Measurements from ENCODE around the gene MVB12B.
"Not testable (repeated sequence)": the region's sequence is repeated elsewhere in the genome, so short reads cannot be mapped to it uniquely, and the experiment has no call there.

MVB12B gene

DNA sequence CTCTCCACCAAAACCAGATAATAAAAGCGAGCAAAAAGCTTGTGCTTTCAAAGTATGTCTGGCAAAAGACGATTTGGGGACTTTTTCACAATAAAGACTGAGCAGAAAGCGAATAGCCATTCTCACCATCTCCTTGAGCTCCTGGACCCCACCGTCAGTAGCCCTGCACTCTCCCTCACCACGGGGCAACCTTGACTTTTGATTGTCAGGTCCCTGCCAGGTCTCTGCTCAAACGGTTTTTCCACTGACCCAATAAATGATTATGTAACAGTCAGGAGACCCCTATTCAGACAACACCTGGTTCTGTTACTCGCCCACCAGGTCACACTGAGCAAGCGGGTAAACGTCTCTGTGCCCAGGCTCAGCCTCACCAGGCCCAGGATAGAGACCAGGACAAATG, 131.3 kb downstream of the MVB12B start:
- DNase-seq = no peak

DNA sequence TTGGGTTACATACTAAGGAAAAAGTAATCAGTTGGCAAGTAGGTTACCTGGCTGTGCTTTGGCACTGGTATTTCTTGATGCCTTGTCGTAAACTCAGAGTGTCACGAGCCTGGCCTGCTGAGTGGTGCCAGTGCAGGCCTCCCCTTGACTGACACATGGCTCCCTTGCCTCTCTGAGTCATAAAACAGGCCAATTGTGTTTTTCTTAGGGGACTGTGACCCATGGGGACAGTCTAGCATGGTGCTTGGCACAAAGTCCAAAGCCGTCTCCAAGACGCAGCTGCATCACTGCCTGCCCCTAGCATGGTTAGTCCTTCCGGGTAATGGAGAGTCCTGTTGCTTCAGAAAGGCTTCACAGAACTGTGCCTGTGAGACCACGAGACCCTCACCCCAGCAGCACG, 132.5 kb downstream of the MVB12B start:
- no peak for DNase-seq

DNA sequence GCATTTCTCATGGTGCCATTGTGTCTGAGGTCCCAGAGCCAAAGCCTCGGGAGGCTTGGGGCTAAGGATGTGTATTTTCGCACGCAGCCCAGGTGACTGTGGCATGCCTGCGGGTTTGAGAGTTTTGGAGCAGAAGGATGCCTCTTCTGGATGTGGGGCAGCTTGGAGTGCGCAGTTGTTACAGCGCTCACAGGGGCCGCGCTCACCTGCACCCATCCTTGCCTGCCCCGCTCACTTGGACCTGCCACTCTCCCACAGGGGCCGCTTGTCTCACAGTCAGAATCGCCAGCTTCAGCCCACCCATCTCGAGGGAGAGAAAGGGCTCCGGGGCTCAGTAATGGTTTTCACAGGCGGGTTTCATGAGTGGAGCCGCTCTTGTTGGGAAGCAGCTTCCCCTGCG, 132.9 kb downstream of the MVB12B start:
- DNase-seq = no peak

DNA sequence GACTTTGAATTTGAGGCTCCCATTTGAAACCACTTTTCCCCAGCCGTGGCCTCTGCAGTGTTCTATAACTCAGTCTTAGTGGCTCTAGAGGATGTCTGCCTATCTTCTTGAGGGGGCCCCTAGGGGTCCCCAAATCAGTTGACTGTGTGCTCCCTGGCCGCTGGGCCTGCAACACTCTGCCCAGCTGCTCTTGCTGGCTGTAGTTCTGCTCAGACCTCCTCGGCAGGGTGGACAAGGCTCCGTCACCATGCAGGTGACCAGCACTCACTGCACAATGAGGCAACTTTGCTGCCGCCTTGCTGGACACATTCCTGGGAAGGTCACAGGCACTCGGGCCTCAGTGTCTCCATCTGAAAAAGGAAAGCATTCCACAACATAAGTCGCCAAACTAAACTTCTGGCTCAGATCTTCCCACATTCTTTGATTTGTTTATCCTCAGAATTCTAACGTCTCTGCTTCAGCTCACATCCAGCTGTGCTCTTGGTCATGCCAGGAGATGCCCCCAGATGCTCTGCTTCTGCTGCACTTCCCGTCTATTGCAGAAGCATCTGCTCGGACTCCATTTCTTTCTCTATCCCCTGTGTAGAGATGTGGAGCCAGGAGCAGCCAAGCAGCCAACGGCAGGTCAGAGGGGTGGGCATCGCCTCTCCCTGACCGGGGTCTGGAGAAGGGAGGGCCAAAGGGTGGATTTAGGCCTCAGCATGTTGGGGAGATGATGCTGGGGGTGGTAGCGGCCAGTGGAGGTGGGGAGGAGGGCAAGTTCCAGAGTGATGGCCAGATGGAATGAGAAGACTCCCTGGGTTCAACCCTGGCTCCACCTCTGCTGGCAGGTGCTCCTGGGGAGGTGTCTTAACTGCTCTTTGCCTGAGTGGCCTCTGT, 133.6 kb downstream of the MVB12B start:
- no peak for DNase-seq

DNA sequence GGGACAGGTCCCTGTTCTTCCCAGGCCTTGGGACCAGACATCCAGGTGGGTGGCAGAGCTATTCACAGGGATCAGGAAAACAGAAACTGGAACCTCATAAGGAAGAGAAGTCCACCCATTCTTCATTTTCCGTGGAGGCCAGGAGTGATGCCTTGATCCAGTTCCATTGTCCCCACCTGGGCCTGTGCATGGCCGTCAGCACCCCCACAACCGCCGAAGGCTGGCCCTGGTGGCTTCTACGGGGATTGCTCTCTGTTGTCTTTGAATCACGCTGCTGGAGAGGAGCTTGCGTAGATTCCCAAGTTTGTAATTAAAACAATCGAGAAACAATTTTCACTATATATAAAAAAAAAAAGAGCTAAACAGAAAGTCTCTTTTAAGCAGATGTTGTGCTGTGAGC, 134.4 kb downstream of the MVB12B start:
- DNase-seq = no peak

DNA sequence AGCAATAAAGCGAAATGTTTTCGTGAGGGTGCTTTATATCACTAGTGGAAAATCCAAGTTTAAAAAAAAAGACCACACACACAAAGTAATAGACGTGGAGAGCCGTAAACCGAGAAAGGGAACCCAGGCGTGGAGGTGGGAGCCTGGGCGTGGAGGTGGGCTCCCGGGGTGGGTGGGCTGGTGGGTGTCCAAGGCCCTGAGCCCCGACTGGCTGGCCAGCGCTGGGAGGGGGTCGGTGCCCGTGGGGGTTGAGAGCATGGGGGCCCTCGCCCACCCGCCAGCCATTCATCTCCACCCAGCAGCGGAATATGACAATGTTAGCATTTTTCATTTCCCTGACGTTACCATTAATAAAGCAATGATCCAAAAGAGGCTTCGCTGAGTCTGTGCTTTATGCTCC, 135.0 kb downstream of the MVB12B start:
- DNase-seq = no peak

DNA sequence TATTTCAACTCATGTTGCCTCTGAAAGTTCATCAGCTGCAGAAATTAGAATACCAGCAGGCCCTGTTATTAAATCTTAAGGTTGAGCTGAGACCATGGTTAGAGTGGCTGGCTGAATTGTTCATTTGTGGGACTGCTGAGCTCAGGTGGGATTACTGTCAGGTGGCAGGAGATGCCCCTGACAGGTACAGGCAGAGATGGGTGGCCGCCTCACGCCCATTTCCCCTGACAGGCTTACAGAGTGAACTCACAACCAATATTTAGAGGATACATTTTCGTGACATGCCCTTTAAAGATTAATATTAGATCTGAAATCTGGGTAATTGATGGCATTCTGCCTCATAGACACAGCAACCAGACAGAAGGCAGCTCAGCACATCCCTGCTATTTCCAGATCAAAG, 136.0 kb downstream of the MVB12B start:
- no peak for DNase-seq

DNA sequence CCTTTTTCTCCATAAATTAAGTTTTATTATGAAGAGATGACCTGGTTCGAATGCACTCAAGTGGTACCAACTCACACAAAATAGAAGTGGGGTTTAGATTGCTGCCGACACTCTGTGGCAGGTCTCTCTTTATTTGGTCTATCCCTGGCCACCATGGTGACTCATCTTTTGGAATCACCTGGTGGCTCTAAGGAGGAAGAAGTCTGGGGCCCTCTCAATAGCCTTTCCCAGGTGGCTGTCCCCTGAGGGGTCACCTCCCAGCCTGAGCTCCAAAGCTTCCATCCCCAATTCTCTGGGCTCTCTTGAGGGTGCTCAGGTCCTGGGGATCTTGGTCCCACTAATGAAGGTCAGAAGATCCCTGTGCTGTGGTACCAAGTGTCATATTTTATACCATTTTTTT, 136.8 kb downstream of the MVB12B start:
- no peak for DNase-seq

DNA sequence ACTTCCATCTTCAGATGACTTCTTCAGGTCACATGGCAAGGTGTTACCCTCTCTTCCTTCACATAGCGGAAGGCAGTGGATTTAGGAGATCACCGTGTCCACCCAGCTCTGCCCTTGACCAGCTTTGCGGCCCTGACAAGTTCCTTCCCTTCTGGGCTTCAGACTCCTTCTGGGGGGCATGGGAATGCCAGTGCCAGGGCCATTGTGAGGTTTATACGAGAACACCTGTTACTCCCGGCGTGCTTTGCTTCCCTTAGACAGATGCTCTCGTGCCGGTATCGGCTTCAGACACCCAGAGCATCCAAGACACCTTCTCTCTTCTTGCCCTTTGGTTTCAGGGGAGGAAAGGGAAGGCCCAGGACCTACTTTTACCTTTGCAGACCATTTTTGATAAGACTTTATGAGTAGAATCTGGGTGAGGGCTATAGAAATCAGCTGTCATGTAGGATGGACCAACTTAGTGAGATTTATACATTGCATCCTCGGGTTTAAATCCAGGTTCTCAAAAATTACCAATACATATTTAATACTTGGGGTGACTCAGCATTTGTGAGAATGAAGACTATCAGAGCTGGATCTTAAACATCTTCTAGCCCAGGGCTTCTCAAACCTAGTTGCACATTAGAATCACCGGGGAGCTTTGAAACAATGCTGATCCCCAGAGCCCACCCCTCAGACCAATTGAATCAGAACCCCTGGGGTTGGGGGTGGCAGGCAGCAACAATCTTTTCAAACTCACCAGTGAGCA, 138.2 kb downstream of the MVB12B start:
- no peak for DNase-seq

DNA sequence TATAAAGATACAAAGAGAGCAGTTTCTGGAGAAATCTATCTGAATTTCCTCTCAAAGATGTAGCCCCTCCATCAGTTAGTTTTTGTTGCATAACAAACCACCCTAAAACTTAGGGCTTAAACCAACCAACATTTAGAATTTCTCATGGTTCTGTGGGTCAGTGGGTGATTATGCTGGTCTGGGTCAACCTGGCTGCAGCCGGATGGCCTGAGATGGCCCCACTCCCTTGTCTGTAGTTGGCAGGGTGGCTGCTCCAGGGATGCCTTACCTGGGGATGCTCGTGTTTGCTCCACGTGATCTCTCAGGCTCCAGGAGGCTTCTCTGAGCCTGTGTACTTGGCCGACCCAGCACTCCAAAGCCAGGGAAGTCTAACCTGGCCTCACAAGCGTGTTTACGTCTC, 139.3 kb downstream of the MVB12B start:
- no peak for DNase-seq

DNA sequence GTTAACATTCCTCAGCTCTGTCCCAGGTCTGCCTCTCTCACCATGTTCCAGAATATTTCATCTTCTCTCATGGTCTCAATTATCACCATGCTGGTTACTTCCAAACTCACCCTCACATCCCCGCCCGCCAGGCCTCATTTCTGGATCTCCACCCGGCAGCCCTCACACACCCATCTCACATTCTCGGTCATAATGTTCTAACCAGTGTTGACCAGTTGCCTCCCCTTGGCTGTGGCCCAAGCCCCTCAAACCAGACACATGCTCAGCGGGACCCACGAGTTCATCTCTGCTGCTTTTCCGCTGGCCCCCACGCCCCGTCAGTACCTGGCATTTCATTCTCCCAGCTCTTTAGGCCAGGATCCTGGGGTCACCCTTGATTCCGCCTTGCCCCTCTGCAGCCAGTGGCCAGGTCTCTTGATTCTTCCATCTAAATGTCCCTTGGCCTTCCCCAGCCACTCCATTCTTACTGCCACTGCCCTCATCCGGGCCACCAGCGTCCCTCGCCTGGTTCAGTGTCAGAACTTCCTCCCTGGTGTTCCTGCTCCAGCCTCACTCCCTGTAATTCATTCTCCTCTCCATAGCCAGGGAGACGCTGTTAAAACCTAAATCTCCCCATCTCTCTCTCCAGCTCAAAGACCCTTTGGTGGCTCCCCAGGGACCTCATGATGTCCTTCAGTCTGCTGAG, 141.7 kb downstream of the MVB12B start:
- no peak for DNase-seq

DNA sequence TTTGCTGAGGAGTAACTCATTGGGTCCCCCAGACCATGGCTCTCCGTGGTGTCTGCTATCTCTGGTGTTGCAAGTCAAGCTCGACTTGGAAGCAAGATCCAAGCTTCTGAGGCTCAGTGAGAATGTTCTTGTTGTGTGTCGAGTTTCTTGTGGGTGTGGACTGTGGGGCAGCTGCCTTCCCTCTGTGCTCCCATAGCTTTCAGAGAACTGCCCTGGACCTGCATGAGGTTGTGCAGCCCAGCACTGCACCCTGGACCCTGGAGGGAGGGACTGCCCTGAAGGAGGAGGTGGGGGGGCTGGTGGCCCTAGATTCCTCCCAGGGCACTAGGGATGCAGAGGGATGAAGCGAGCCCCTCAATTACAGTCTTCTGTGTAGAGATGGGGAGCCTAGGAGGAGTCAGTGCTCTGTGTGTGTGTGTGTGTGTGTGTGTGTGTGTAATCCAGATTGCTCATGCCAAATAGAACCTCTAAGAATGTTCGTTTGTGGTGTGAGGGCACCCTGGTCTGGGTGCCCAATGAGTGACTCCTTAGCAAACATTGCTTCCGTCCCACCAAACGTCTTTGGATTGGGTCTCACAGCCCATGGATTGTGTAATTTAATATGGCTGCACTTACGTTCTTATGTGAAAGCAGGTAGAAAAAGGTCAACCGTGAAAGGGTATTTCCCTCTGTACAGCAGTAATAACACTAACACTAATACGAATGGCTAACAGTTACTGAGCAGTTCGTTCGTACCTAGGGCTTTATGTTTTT, 143.8 kb downstream of the MVB12B start:
- DNase-seq = no peak

DNA sequence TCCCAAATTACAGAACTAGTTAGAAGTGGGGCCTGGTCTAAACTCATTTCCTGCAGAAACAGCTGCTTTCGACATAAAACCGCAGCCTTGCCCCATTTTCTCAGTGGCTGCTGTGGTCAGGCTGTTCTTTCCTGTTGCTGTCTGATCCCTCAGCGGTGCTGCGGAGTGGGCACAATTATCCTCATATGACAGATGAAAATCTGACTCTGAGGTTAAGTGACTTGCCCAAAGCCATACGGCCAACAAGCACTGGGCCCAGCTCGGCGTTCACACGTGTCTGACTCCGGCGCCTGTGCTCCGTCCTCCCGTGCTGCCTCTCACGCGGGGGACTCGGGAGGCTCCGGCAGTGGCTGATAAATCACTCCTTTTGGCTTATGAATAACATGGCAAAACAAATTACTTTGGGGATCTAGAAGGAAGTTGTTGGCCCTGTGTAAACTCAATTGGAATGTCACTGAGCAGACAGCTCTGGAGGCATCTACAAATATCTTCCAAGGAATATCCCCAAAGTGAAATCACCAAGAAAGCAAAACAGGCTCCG, 144.5 kb downstream of the MVB12B start:
- no peak for DNase-seq

DNA sequence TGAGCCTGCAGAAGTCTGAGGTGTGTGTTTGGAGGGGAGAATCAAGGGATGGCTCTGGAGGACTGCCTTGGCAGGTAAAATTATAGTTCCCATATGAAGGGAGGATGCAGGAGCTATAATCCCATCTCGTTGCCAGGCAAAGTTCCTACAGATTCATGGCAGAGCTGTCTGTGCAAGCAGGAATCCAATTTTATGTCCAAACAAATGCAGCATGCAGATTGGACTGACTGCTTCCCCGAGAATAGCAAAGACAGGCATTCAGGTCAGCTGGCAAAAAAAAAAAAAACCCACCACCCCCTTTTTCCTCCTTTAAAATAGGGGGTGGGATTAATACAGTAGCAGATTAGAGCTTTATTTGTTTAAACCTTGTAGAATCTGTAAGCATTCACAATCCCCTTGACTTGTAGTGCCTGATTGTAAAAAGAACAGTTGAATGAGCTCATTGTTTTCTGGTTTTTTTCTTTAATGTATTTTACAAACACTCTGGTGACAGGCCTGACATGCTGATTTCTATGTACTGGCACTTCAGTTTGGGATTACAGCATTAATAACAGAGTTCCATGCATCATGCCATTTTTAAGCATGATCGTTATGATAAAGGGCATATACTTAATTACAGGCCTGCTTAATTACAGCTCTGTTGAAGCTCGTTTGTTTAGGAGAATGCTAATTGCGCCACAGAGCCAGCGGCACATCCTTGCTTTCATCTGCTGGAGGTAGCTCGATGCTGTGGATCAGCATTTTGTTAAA, 145.7 kb downstream of the MVB12B start:
- DNase-seq = no peak

DNA sequence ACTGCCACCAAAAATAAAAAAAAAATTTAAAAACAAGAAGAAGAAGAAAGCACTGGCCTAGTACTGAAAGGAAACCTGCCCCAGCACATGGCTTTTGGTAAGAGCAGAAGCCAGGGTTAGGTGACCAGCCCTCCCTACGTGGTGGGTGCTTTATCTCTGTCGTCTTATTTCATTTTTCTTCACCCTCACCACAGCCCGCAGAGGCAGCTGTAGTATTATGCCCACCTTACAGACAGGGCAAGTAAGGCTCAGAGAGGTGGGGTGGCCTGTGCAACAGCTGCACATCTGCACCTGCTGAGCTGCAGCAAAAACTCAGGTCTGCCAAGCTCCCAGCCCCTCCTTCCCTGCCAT, 146.3 kb downstream of the MVB12B start:
- DNase-seq = no peak

DNA sequence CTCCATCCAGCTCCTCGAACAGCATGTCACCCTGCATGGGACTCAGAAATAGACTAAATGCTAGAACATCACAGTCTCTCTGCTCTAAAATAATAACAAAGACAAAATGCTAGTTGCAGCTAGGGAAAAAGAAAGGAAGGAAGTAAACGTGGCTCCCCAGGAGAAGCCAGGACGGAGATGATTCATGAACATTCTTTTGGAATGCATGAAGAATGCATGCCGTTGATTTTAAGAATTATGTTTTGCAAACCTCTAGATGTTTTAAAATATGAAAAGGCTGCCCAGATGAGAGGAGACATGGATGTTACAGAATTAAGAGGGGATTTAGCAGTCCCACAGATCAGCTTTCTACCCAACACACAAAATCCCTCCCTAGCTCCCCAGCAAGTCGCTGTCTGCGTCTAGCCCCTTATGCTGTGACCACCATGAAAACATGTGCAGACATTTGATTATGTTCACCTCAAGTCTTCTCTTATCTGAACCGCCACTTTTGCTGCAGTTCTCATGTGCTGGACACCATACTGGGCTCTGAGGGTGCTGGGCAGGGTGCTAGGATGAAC, 147.7 kb downstream of the MVB12B start:
- DNase-seq = no peak

DNA sequence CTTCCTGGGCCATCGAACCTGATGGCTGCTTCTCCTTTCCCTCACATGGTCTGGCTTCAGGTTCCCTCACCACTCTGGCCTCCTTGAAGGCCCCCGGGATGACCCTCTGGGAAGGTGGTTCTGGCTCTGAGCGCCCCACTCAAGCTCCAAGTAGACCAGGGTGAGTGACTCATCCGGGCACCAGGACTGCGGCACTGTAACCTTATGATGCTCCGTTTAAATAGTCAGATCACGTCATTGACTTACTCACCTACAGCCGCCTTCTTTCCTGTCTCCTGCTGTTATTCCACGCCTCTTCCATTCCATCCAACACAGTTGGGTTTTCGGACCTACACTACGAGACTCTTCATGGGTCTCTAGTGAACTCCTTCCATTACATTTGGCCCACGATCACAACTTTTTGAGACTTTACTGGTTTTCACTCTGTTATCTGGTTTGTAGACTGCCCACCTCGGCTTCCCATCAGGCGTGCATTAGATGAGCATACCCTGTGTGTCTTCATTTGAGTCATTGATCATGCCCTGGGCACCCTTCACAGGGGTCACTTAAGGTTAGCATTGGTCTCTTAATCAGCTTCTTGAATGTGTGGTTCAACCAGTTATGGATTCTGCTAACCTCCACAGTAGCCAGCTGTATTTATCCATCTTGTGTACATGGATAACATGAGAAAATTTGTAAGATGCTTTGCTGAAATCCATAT, 148.3 kb downstream of the MVB12B start:
- no peak for DNase-seq

DNA sequence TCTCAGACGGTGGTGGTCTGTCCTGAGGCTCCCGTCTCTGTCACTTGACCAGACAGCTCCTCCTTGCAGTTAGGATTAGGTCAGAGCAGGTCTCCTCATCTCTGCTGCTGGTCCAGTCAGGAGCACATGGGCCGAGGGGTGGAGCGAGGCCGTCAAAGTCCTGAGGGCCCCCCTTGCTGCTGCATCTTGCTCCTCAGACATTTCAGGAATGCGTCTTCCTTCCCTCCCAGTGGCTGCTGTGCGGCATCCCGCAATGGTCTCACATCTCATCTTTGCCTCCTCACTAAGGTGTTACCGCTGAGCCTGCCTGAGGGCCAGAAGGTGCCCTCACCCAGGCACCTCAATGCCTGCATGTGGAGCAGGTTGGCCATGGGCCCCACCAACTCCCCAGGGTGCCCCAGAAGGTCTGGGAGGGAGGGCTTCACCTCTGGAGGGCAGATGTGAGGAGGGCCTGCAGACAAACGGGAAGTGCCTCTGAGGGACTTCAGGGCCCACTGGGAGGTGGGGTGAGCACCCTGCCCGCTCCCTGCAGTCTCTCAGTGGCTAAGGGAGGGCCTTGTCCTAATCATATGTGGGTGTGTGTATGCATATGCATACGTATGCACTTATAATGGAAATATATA, 149.4 kb downstream of the MVB12B start:
- DNase-seq = no peak

DNA sequence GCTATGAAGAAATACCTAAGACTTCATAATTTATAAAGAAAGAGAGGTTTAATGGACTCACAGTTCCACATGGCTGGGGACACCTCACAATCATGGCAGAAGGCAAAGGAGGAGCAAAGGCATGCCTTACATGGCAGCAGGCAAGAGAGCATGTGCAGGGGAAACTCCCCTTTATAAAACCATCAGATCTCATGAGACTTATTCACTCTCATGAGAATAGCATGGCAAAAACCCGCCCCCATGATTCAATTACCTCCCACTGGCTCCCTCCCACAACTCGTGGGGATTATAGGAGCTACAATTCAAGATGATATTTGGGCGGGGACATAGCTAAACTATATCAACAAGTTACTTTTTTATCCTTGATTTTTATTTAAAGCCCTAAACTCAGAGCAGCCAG, 150.8 kb downstream of the MVB12B start:
- not testable (repeated sequence) for DNase-seq

DNA sequence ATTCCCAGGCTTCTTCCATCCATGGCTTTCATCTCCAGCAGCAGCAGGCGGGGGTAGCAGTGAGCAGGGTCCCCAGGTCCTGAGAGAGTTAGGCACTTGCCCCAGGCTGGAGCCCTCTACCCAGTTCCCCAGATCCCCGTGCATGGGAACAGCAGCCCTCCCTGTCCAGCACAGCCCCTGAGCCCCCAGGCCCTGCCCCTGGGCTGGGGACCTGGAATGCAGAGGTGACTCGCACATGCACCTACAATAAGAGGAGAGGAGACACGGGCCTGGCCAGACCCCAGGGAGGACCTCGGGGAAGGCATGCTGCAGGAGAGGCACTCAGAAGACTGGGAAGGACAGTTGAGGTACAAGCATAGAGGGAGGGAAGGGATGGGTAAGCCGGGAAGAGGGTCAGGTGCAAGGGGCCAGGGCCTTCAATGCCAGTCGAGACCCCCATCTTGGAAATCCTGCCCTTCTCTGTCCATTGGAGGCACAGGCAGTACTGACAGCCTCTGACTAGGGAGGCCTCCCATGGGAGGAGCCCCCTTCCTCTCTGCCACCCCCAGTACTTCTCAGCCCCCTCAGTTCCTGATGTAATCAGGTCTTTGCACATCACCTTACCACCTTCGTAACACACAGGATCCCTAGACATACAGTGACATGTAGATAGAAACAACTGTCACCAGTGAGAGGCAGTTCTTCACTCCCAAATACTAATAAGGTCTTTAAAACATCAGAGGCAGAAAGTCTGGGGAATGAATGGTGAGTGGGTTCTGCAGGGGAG, 151.8 kb downstream of the MVB12B start:
- no peak for DNase-seq

Data from NCI-H2171 (cell line).